Mesothelial cell of epicardium (in vitro differentiated cells): ENCODE results near the gene UTP3. TPM values are rescaled to one million over a fixed set of nuclear protein-coding genes. Genes with fewer than 3 reads are reported as not detected.
A peak's percentile ranks its signal among the peaks of the same experiment; 100 is the strongest.
"Not testable (repeated sequence)": the region's sequence is repeated elsewhere in the genome, so short reads cannot be mapped to it uniquely, and the experiment has no call there.

Experiments used
- DNase-seq, 2 experiments: peaks; one replicate each; pipeline ENCODE4 v3.0.0; 2021; ENCODE audit warnings: low spot score in 2 of 2; ENCODE audit not compliant: unreplicated experiment in 2 of 2
- H3K27ac Mint-ChIP-seq: 2 replicates; pipeline ENCODE4 v1.8.0; 2021; ENCODE audit warnings: mixed read lengths
- H3K27me3 Mint-ChIP-seq: 2 replicates; pipeline ENCODE4 v1.8.0; 2021; ENCODE audit warnings: low read depth, mixed read lengths
- H3K36me3 Mint-ChIP-seq: 2 replicates; pipeline ENCODE4 v1.8.0; 2021; ENCODE audit warnings: mixed read lengths
- H3K4me1 Mint-ChIP-seq: 2 replicates; pipeline ENCODE4 v1.8.0; 2021; ENCODE audit warnings: mixed read lengths
- H3K4me3 Mint-ChIP-seq: 2 replicates; pipeline ENCODE4 v1.8.0; 2021; ENCODE audit warnings: mild to moderate bottlenecking, moderate library complexity, mixed read lengths
- H3K9me3 Mint-ChIP-seq: 2 replicates; pipeline ENCODE4 v1.8.0; 2021; ENCODE audit warnings: mixed read lengths
- CTCF ChIP-seq: fragments of 200-600 bp; sonication (generic); IDR thresholded peaks from one replicate; pipeline ENCODE4 v1.5.0; 2021; ENCODE audit warnings: antibody characterized with exemption; ENCODE audit not compliant: unreplicated experiment
- total RNA-seq: library from RNA; stranded (reverse); gene quantifications from 3 replicates; pipeline ENCODE4 v1.2.1, GENCODE V29; 2021

UTP3 gene
- total RNA-seq, 1 donor from 2014 or later: 28.0 TPM

- peaks cover 20% of the 10 kb centered on the region for H3K4me1 Mint-ChIP-seq
- H3K4me3 Mint-ChIP-seq: no peak overlapping the region
- no peaks in the 10 kb centered on the region for H3K9me3 Mint-ChIP-seq
- no peak for TF ChIP-seq CTCF
- no peak overlapping the region for H3K27ac Mint-ChIP-seq
- H3K36me3 Mint-ChIP-seq: peaks cover 1% of the 10 kb centered on the region
- no peak for DNase-seq
- H3K27me3 Mint-ChIP-seq: no peaks in the 10 kb centered on the region
These were observed 36.1 kb downstream of the UTP3 start for GRCh38 chr4:70724463-70724862.

- Mint-ChIP-seq H3K27me3 (no peaks in the 10 kb centered on the region), H3K4me1 (peaks cover 20% of the 10 kb centered on the region), H3K4me3 (no peak overlapping the region), H3K36me3 (peaks cover 1% of the 10 kb centered on the region), H3K27ac (no peak overlapping the region), H3K9me3 (no peaks in the 10 kb centered on the region)
- no peak for DNase-seq
- TF ChIP-seq CTCF: no peak
These were observed 37.3 kb downstream of the UTP3 start for GRCh38 chr4:70725633-70726032.

- H3K27ac Mint-ChIP-seq: peak overlapping the region; percentile 50
- not testable (repeated sequence) for DNase-seq, H3K9me3 Mint-ChIP-seq, H3K27me3 Mint-ChIP-seq, H3K36me3 Mint-ChIP-seq, H3K4me3 Mint-ChIP-seq
- peaks cover 18% of the 10 kb centered on the region for H3K4me1 Mint-ChIP-seq
These were observed 38.2 kb downstream of the UTP3 start for GRCh38 chr4:70726515-70726914.

- no peak for TF ChIP-seq CTCF
- peaks cover 6% of the 10 kb centered on the region for H3K4me1 Mint-ChIP-seq
- no peak for DNase-seq
- no peak overlapping the region for H3K4me3 Mint-ChIP-seq
- H3K27me3 Mint-ChIP-seq: no peaks in the 10 kb centered on the region
- no peaks in the 10 kb centered on the region for H3K9me3 Mint-ChIP-seq
- H3K36me3 Mint-ChIP-seq: peaks cover 4% of the 10 kb centered on the region
- no peak overlapping the region for H3K27ac Mint-ChIP-seq
These were observed 39.8 kb downstream of the UTP3 start for GRCh38 chr4:70728091-70728490.

- H3K27me3 Mint-ChIP-seq, H3K36me3 Mint-ChIP-seq: not testable (repeated sequence)
These were observed 44.5 kb downstream of the UTP3 start for GRCh38 chr4:70732878-70733277.

GRCh38 chr4:70734168-70734954, 46.0 kb downstream of the UTP3 start:
- no peak for DNase-seq
- no peak for TF ChIP-seq CTCF
- Mint-ChIP-seq H3K27me3 (no peaks in the 10 kb centered on the region), H3K9me3 (no peaks in the 10 kb centered on the region), H3K27ac (peak overlapping the region; percentile 34), H3K4me3 (peak overlapping the region; percentile 16), H3K4me1 (peaks cover 14% of the 10 kb centered on the region), H3K36me3 (peaks cover 3% of the 10 kb centered on the region)

More at GRCh38 chr4:70732878-70733277, 44.5 kb downstream of the UTP3 start:
- H3K9me3 Mint-ChIP-seq, H3K4me3 Mint-ChIP-seq, H3K27ac Mint-ChIP-seq, DNase-seq: not testable (repeated sequence)
- H3K4me1 Mint-ChIP-seq: peaks cover 14% of the 10 kb centered on the region

GRCh38 chr4:70734971-70735370, 46.6 kb downstream of the UTP3 start:
- no peaks in the 10 kb centered on the region for H3K9me3 Mint-ChIP-seq
- peaks cover 3% of the 10 kb centered on the region for H3K36me3 Mint-ChIP-seq
- H3K27ac Mint-ChIP-seq: peak overlapping the region; percentile 34
- no peaks in the 10 kb centered on the region for H3K27me3 Mint-ChIP-seq
- H3K4me3 Mint-ChIP-seq: no peak overlapping the region
- no peak for DNase-seq
- H3K4me1 Mint-ChIP-seq: peaks cover 14% of the 10 kb centered on the region
- TF ChIP-seq CTCF: no peak

- H3K4me3 Mint-ChIP-seq, H3K27ac Mint-ChIP-seq, H3K9me3 Mint-ChIP-seq, H3K36me3 Mint-ChIP-seq, H3K27me3 Mint-ChIP-seq, DNase-seq: not testable (repeated sequence)
- peaks cover 17% of the 10 kb centered on the region for H3K4me1 Mint-ChIP-seq
These were observed 47.6 kb downstream of the UTP3 start for GRCh38 chr4:70735915-70736314.
